SKM-1 treated with dmso at 0.1 percent for 144 hours (cell line): Measurements from ENCODE around the gene LRMDA.

Source experiments
- DNase-seq: peaks from one replicate; lab custom pipeline; 2025; ENCODE audit not compliant: unreplicated experiment; lab: John Stamatoyannopoulos, UW

The LRMDA gene

DNA sequence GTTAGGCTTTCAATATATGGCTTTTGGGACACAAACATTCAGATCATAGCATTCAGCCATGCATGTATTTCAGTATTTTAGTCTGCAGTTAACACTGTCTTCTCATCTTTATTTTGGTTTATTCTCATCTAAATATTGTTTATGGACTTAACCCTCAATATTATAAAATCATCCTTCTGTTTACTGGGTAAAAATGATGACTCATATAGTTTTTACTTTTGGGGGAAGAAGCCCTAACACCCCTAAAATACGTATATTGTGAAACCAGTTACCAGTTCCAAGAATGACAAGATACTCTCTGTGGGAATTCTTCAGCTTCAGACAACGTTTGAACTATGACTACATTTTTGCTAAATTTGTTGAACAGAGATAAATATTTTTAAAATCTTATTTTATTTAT, 505.4 kb downstream of the LRMDA start:
- DNase-seq, result no peak

DNA sequence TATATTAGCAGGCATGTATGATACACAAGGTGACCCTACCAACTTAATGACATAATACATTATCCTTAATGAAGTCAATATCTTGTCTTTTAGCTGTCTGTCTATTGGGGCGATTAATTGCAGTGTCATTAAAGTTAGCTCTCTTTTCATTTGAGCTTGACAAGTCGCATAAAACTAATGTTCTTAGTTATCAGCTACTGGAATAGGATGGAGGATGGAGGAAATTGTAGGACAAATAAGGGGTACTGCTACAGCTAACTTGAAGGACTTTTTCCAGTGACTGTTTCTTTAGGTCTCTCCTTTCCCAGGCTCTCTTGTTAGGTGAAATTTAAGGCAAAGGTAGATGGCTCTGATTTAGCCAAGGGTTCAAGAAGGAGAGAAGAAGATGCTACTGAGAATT, 506.4 kb downstream of the LRMDA start:
- no peak for DNase-seq

DNA sequence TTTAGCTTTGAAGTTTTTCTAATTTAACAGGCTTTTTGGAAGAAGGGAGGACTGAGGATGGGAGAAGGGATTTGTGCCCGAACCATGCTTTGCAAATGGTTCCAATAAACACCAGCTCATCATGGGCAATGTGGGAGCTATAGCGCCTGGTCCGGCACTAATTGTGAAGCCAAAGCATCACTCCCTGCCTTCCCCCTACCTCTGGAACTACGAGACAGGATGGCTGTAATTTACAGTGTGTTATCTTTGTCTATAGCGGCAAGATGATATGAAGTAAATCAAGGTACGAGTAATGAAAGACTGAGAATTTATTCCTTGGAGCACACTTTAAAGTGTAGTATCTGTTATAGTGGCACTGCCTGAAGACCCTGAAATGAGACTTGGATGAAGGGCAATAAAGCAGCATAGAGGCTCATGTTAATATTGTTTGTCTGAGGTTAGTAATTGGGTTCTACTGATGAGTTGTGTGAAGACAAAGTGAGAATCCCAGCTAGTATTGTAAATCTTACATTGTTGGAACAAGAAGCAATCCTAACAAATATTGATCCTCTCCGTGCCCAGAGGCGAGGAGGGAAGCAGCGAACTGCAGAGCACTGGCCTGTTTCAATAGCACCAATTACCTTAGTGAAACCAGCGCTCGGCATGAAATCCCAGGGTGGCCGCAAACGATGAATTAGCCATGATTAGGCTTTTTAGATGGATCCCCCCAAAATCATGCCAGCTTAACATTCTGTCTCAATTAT, 507.1 kb downstream of the LRMDA start:
- no peak for DNase-seq

DNA sequence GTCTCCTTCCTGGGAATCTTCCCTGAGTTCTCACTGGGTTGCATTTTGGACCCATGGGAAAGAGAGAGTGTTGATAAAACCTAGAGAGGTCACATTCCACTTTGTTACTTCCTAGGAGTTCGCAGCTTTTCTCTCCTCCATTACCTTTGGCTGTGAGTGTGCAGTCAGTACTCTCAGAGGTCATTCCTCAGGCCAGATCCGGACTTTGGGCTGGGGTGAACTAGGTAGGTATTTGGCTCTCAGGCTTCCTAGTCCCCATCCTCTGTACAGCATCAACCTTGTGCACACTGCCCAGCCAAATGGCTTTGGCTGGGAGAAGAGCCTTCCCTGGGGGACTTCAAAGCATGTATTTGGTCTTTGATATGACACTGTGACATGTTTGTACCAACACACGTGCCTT, 508.1 kb downstream of the LRMDA start:
- no peak for DNase-seq

DNA sequence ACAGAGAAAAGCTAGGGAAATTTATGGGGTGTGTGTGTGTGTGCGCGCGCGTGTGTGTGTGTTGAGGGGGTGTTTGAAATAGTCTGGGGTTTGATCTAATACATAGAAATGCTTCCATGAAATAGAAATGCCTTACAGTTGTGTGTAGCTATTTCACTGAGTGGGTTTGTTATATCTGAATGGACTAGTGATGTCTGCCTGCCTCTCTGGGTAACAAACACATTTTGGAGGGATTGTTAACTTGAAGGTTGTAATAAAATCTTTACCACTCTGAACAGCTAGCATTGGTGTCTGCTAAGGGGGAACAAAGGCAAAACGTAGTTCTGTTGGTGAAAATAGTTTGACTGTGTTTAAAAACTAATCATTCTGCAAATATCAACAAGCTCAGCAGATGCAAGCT, 509.3 kb downstream of the LRMDA start:
- no peak for DNase-seq

DNA sequence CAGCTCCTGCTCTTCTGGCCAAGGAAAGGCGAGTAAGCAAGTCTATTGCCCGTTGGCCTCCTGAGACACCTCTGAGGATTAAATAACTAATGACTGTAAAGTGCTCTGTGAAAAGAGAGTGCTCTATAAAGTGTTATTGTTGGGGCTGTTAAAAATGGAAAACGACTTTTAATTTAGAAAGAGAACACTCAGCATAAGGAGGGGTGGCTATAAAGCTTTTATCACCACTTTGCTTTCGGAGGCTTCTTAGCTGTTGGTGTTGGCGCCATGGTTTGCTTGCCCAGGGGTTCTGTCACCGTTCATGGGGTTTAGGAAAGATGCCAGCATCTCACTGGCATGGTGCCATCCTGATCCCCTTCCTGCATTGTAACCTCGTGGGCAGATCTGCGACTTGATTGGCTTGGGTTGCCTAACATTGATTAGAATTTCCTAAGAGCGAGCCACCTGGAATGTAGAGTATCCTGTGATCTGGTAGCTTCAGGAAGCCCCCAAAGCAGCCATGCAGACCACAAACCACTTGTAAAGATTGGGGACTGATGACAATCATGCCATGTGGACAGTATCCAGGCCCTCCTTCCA, 509.9 kb downstream of the LRMDA start:
- DNase-seq, result no peak

DNA sequence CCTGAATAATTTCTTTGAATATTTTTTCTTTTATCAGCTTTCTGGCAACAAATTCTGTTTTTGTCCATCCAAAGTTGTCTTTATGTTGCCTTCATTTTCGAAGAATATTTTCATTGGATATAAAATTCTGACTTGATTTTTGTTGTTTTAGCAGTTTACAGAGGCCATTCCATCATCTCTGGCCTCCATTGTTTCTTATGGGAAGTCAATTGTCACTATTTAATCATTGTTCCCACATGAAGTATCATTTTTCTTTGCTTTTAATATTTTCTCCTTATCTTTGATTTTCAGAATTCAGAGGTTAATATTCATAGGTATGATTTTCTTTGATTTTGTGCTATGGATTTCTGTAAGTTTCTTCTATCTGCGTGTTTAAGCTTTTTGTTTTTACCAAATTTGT, 512.6 kb downstream of the LRMDA start:
- no peak for DNase-seq

DNA sequence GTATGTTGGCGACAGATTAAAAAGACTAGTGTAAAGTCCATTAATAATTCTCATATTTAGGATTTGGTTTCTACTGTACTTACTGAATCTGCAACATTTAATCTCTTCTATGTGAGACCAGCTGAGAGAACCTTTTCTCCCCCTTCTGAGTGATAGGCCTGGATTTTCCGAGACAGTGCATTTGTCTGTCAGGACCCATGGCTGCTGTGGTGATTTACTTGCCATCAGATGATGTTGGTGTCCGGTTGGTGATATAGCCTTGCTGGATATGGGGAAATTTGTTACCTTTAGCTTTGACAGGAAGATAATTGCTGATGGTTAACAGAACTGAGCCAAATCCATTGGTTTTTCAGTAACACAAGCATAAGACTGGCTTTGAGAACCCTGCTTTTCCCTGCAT, 517.2 kb downstream of the LRMDA start:
- no peak for DNase-seq

DNA sequence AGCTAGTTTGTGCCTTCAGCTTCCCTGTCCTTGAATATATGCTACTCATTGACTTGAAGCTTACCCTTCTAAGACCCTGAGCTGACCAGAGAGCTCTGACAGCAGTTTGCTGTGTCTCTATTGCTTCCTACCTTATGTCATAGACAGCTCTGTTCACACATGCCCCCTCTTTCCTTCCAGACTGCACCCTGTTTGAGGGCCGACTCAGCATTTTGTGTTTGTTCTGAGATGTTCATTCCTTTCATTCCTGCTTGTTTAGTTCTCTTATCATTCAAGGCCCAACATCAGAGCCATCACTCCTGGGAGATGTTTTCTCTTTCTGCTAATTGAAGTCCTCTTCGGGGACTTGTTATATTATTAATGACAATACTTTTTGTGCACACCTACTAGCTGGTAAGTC, 518.9 kb downstream of the LRMDA start:
- no peak for DNase-seq

DNA sequence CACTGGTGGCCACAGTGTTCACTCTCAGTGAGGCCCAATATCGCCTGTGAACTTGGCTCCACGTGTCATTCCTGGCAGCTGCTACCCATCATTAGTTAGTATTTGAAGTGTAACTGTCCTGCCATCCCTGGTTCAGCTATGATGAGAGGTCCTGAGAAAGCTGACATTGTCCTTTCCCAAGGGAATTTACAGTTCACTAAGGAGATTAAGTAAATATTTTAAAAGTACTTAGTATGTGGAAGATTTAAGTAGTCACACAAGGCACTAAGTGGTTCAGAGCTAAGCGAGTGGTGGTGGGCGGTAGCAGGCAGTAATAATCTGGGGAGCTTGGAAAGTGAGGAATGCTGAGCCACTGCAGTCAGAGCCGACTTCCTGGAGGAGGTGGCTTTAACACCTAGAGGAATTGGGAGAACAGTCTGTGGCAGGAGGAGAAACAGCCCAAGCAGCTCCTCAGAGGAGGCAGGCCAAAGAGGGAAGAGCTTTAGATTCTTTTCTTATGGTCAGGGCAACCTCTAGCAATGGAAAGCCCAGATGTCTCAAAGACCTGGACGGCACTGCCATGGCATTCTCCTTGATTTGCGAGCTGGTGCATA, 519.7 kb downstream of the LRMDA start:
- DNase-seq, result no peak

DNA sequence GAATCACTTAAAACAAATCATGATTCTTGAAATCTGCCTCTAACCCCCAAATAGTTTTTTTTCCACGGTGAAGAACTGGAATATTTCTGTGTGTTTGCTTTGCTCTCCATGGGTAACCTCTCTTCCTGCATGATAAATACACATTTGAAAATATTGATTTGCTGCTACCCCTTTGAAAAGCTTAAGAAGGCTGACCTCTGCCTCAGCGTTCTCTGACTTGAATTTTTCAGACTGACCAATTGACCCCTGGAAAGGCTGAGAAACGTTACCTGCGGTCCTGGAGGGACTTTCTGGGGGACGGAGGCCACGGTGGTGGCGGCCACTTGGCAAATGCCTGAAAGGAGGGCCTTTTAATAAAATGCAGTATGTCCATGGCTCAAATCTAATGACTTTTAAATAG, 520.2 kb downstream of the LRMDA start:
- no peak for DNase-seq

DNA sequence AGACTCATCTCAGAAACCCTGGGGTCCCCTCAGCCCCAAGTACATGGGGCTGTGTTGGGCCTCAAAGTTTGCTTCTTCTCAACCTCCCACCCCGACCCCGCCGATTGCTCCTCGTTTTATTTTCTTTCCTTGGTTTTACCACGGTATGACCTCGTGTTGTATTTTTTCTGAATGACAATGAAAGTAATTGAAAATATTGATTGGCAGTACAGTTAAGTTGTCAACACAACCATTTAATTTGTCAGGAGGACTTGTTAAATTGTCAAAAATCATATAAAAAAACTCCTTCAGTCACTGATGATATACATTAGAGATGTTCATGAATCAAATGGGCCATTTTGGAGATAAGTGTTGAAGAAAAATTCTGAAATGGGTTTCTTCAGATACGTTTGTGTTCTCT, 520.7 kb downstream of the LRMDA start:
- no peak for DNase-seq

DNA sequence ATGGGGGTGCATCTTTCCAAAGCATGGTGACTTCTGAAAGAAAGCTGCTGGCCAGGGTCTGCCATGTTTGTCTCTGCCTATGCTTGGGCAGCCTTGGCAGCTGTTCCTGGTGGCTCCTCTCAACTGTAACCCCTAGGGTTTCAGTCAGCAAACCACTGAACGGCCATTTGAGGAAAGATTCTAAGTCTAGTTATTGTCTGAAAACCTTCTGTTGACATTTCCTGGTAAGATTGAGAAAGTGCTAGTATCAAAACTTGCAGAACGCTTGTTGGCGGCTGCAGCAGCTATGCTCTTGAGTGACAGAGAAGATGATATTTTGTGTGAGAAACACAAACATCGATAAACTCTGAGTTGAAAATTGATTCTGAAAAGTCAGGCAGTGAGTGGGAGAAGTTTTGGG, 523.1 kb downstream of the LRMDA start:
- DNase-seq, result peak; percentile 27

DNA sequence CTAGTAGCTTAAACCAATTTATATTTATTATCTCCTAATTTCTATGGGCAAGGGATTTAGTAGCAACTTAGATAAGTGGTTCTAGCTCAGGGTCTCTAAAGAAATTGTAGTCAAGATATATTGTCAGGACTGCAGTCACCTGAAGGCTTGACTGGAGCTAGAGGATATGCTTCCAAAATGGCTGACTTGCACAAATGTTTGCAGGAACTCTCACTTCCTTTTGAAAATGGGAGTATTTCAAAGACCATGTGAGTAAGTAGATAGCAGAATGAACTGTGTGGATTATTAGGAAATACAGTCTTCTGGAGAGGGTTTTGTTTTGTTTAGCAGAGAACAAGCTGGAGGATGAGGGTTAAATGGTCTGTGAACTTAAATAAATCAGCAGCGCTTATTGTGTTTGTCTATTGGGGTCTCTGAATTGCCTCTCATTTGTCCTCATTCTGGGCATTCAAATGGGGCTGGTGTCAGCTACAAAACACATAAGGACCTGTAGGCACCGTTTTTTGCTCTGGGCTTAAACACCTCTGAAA, 524.6 kb downstream of the LRMDA start:
- no peak for DNase-seq

DNA sequence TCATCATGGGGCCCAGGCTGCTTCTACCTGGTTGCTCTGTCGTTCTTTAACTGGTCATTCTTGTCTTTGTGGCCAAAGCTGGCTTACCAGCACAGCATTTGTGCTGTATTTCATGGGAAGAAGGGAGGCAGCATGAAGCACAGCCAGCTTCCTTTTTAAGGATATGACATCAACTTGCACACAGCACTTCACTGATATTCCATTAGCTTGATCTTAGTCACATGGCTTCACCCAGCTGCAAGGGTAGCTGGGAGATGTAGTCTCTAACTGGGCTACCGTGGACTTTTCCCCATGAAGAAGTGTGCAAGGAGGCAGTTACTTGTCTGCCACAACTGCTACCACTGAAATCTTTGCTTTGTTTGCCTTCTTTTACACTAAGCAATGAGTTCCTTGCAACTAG, 525.2 kb downstream of the LRMDA start:
- peak; percentile 59 for DNase-seq

DNA sequence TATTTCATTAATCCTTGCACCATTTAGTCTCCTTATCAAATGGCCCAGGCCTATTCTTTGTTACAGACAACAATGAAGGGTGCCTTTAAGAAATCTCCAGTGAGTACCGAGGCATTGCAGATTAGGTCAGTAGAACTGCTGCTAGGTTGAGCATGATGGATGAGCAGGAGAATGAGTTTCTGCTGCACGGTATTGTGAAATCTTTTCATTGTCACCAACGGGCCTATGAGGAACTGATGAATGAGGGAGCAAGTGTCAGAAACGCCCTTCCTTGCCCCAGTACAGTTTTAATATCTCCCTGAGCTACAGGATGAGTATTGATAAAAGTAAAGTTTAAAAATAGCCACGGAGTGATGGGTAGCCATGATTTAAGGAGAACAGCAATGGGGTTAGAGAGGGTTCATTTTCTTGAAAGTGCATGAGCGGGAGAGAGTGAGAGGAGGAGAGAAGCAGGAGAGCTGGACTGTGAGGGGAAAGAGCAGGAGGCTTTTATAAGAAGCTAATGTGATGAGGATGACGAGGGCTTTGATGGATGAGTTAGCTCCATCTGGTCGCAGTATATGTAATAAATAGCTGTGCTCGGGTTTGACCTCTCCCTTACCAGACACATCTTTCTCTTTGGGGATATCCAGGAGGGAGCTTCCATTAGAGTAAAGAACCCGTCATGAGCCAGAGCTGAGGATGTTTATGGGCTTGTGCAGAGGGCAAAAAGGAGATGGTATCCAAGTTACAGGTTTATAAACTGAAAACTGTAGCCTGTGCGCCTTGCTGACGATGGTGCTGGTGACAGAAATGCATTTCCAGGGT, 526.1 kb downstream of the LRMDA start:
- DNase-seq, result peak; percentile 43

DNA sequence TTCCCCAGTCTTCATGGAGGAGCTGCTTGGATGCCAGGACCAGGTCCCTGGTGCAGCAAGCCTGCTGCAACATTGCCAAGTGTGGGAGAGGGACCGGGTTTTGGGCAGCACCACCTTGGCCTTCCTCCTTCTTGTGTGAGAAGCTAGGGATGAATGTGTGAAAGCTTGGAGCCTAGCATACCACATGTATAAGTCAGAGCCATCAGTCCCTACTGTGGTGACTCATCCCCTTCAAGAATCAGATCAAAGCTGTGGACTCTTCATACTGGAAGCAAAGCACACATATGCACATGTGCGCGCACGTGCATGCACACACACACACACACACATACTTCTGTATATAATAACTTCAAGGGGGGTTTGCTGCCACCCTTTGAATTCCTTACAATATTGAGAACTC, 527.8 kb downstream of the LRMDA start:
- DNase-seq, result no peak

DNA sequence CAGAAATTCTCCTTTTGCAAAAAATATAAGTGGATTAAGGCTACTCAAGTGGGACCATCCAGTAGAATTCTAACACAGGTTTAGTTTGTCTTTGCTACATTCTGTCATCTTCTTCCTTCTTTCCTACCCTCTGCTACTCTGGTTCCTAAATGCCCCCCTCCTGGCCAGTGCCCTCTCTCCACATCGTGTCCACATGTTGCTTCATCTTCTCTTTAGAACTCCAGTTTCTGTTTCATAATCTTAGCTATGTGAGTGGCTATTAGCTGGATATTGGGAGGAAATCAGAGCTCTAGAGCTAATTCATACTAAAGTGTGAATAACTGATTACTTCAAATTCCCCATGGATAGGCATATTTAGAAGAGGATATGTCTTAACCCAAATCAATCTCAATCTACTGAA, 528.5 kb downstream of the LRMDA start:
- no peak for DNase-seq

DNA sequence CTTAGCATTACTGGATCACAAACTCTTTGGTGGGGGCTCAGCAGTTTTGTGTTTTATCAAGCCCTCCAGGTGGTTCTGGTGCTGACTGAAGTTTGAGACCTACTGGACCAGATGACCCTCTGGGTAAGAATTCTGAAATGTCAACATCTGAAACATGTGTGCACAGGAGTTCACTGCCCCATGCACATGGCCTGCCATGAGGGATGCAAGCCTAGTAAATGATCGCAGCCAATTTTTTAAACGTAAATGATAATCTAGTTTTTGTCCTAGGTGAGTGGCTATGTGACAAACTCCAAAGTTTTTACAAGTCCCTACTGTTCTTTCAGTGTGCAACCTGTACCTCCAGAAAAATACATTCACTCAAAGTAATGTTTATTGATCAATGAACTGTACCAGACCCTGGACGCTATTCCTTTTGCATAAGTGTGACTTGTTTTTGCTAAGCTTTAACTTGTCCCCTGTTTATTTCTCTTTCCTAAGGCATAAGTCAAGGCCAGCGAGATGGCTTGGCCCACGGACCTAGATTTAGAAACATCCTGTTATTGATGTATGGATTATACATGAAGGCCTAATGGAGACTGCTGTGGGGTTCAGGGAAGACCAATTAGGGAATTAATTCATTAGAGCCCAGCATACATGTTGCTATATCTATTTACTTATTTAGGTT, 531.1 kb downstream of the LRMDA start:
- DNase-seq, result no peak

DNA sequence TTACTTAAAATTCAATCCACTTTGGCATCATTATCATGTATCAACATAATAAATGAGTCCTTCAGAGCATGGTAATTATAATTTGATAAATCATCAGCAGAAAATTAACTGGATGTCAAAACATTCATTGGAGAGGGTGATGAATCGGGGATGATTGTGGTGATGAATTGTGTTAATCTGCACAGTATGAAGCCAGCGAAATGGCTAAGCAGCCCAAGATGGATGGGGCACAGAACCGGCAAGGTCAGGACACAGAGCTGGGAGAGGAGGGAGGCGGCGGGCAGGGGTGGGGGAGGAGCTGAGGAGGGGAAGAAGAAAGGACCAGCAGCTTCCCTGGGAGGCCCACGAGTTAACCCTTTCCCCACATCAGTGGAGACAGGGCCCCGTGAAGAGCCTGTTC, 536.1 kb downstream of the LRMDA start:
- DNase-seq, result no peak

DNA sequence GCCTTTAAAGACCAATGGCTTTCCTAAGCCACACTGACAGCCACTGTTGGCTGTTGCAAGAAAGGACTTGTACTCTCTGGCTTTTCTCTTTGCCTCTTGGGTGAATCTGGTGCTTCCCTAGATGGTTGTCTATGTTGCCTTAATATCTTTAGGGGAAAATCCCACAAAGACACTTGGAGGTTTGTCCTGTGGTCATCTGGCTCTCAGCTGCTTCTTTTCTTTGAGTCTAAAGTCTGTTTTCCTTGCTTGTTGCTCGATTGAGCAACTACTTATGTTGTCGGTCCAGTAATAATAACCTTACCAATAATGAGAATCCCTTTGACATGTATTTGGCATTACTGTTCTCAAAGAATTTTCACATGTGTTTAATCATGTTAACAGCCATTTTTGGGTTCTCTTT, 537.6 kb downstream of the LRMDA start:
- DNase-seq, result no peak
